Erythroblast (primary cell): Measurements from ENCODE around the gene TPRX2.

ENCODE experiments used
- GATA1 ChIP-seq: IDR thresholded peaks from 2 replicates; pipeline ENCODE4 v1.6.1; 2011; ENCODE audit warnings: low read depth, mild to moderate bottlenecking, control low read depth, low read length, moderate library complexity
- POLR2A ChIP-seq: IDR thresholded peaks from 2 replicates; pipeline ENCODE4 v1.6.1; 2011; ENCODE audit warnings: mild to moderate bottlenecking, low read length

DNA sequence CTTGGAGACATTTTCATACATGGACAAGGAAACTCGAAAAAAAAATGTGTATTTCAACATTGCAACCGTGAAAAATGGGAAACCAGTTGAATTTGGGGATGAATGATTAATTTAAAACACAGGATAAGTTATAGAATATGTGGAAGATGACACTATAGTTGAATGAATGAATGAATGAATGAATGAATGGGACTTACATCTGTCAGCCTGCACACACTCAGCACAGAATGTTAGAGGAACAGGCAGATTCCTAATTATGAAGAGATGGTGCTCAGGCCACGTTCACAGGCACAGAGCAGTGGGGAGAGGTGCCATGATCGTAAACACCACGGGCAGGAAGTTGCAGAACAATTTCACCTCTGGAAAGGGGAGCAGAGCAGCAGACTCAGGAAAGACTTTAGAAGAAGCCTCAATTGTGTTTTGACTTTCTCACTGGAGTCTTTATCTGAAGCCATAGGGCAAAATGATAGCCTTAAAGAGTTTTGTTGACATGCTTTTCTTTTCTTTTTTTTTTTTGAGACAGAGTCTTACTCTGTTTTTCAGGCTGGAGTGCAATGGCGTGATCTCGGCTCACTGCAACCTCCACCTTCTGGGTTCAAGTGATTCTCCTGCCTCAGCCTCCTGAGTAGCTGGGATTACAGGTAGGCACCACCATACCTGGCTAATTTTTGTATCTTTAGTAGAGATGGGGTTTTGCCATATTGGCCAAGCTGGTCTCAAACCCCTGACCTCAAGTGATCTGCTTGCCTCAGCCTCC is 32.0 kb downstream of the TPRX2 start:
- TF ChIP-seq POLR2A (no peak), GATA1 (no peak)
